H9 (cell line): ENCODE results near the gene BNIP1. TPM values are rescaled to one million over a fixed set of nuclear protein-coding genes. Genes with fewer than 3 reads are reported as not detected.

Experiments
- DNase-seq: peaks from one replicate; pipeline ENCODE4 v3.0.0-alpha.2; 2017
- H2AFZ ChIP-seq: one replicate; pipeline ENCODE4 v1.6.1; 2013; ENCODE audit warnings: mild to moderate bottlenecking, low read length, control low read depth, moderate library complexity
- H2AK5ac ChIP-seq: 2 replicates; pipeline ENCODE4 v1.6.1; 2013; ENCODE audit warnings: low read length, control low read depth, mixed read lengths; ENCODE audit not compliant: insufficient read length
- H2BK120ac ChIP-seq: one replicate; pipeline ENCODE4 v1.6.1; 2013; ENCODE audit warnings: low read depth, mild to moderate bottlenecking, low read length, control low read depth, inconsistent platforms; ENCODE audit not compliant: poor library complexity, severe bottlenecking
- H2BK12ac ChIP-seq: 2 replicates; pipeline ENCODE4 v1.6.1; 2013; ENCODE audit warnings: low read length, control low read depth, mixed read lengths, low read depth; ENCODE audit not compliant: insufficient read length
- H2BK15ac ChIP-seq: 2 replicates; pipeline ENCODE4 v1.6.1; 2013; ENCODE audit warnings: low read depth, low read length, control low read depth
- H2BK20ac ChIP-seq: one replicate; pipeline ENCODE4 v1.6.1; 2013; ENCODE audit warnings: low read depth, mild to moderate bottlenecking, low read length, control low read depth, inconsistent platforms; ENCODE audit not compliant: poor library complexity, severe bottlenecking
- H2BK5ac ChIP-seq: 2 replicates; pipeline ENCODE4 v1.6.1; 2013; ENCODE audit warnings: low read length, control low read depth, mixed read lengths; ENCODE audit not compliant: insufficient read length
- H3K14ac ChIP-seq: 2 replicates; pipeline ENCODE4 v1.6.1; 2013; ENCODE audit warnings: low read length, control low read depth; ENCODE audit not compliant: insufficient read depth
- H3K18ac ChIP-seq: 2 replicates; pipeline ENCODE4 v1.6.1; 2013; ENCODE audit warnings: low read depth, mild to moderate bottlenecking, mixed read lengths, low read length, control low read depth; ENCODE audit not compliant: insufficient read length
- H3K23ac ChIP-seq: 2 replicates; pipeline ENCODE4 v1.6.1; 2013; ENCODE audit warnings: low read length, control low read depth, mixed read lengths, low read depth; ENCODE audit not compliant: insufficient read length
- H3K23me2 ChIP-seq: 2 replicates; pipeline ENCODE4 v1.6.1; 2013; ENCODE audit warnings: low read depth, mild to moderate bottlenecking, mixed read lengths, low read length, control low read depth; ENCODE audit not compliant: insufficient read length, poor library complexity, severe bottlenecking
- H3K27ac ChIP-seq: 2 replicates; pipeline ENCODE4 v1.5.1; 2013; ENCODE audit warnings: low read length, control low read depth, mixed read lengths, low read depth; ENCODE audit not compliant: insufficient read length
- H3K27me3 ChIP-seq: 2 replicates; pipeline ENCODE4 v1.6.1; 2013; ENCODE audit warnings: low read length, control low read depth, inconsistent platforms; ENCODE audit not compliant: insufficient read depth
- H3K4ac ChIP-seq: 2 replicates; pipeline ENCODE4 v1.6.1; 2013; ENCODE audit warnings: low read depth, mild to moderate bottlenecking, control low read depth, inconsistent platforms, low read length, moderate library complexity
- H3K4me1 ChIP-seq: 2 replicates; pipeline ENCODE4 v1.6.1; 2013; ENCODE audit warnings: low read length, control low read depth, inconsistent platforms; ENCODE audit not compliant: insufficient read depth
- H3K4me2 ChIP-seq: 2 replicates; pipeline ENCODE4 v1.6.1; 2013; ENCODE audit warnings: low read length, control low read depth, mixed read lengths; ENCODE audit not compliant: insufficient read length, insufficient read depth
- H3K56ac ChIP-seq: 2 replicates; pipeline ENCODE4 v1.6.1; 2013; ENCODE audit warnings: low read depth, mild to moderate bottlenecking, mixed read lengths, low read length, control low read depth; ENCODE audit not compliant: insufficient read length
- H3K79me1 ChIP-seq: 2 replicates; pipeline ENCODE4 v1.6.1; 2013; ENCODE audit warnings: low read depth, mild to moderate bottlenecking, moderate library complexity, low read length, control low read depth, inconsistent platforms; ENCODE audit not compliant: insufficient read depth, poor library complexity, severe bottlenecking
- H3K79me2 ChIP-seq: 2 replicates; pipeline ENCODE4 v1.6.1; 2013; ENCODE audit warnings: low read length, control low read depth, inconsistent platforms; ENCODE audit not compliant: insufficient read depth
- H3K9ac ChIP-seq: 2 replicates; pipeline ENCODE4 v1.6.1; 2013; ENCODE audit warnings: low read length, control low read depth, mixed read lengths; ENCODE audit not compliant: insufficient read length; ENCODE audit errors: extremely low read depth
- H3K9me3 ChIP-seq: one replicate; pipeline ENCODE4 v1.6.1; 2013; ENCODE audit warnings: low read depth, low read length, inconsistent platforms; ENCODE audit not compliant: control insufficient read depth
- H3T11ph ChIP-seq: one replicate; pipeline ENCODE4 v1.6.1; 2013; ENCODE audit warnings: mild to moderate bottlenecking, low read length, control low read depth, inconsistent platforms
- H4K20me1 ChIP-seq: one replicate; pipeline ENCODE4 v1.6.1; 2013; ENCODE audit not compliant: control insufficient read depth, insufficient read length, insufficient read depth
- H4K5ac ChIP-seq: 2 replicates; pipeline ENCODE4 v1.6.1; 2013; ENCODE audit warnings: low read depth, mild to moderate bottlenecking, mixed read lengths, low read length, control low read depth; ENCODE audit not compliant: insufficient read length
- H4K8ac ChIP-seq: replicated peaks from 2 replicates; pipeline ENCODE4 v1.6.1; 2013; ENCODE audit warnings: low read length, control low read depth, mixed read lengths, low read depth; ENCODE audit not compliant: insufficient read length
- H4K91ac ChIP-seq: 2 replicates; pipeline ENCODE4 v1.6.1; 2013; ENCODE audit warnings: low read depth, mild to moderate bottlenecking, moderate library complexity, mixed read lengths, low read length, control low read depth; ENCODE audit not compliant: insufficient read length
- H3K27ac Mint-ChIP-seq, 3 experiments: 2 replicates in 2 of 3; 3 replicates in 1 of 3; pipeline ENCODE4 v1.8.0; 2020 to 2021; ENCODE audit warnings: mixed read lengths in 3 of 3, mild to moderate bottlenecking in 1 of 3, moderate library complexity in 1 of 3
- H3K27me3 Mint-ChIP-seq: 2 replicates; pipeline ENCODE4 v1.8.0; 2021; ENCODE audit warnings: low read depth, mild to moderate bottlenecking, moderate library complexity, mixed read lengths
- H3K36me3 Mint-ChIP-seq, 3 experiments: 2 replicates in 2 of 3; 3 replicates in 1 of 3; pipeline ENCODE4 v1.8.0; 2020 to 2021; ENCODE audit warnings: low read depth in 3 of 3, mixed read lengths in 3 of 3; ENCODE audit not compliant: insufficient read depth in 1 of 3
- H3K4me1 Mint-ChIP-seq, 2 experiments: 2 replicates each; pipeline ENCODE4 v1.8.0; 2020; ENCODE audit warnings: mixed read lengths in 2 of 2
- H3K4me3 Mint-ChIP-seq, 2 experiments: 2 replicates in 1 of 2; 3 replicates in 1 of 2; pipeline ENCODE4 v1.8.0; 2020 to 2021; ENCODE audit warnings: mild to moderate bottlenecking in 2 of 2, mixed read lengths in 2 of 2, moderate library complexity in 1 of 2
- H3K9me3 Mint-ChIP-seq, 2 experiments: 2 replicates in 1 of 2; 3 replicates in 1 of 2; pipeline ENCODE4 v1.8.0; 2020; ENCODE audit warnings: mild to moderate bottlenecking in 2 of 2, mixed read lengths in 2 of 2, moderate library complexity in 1 of 2
- CTCF ChIP-seq: fragments of 200-600 bp; sonication (generic); conservative IDR thresholded peaks from 3 replicates; pipeline ENCODE4 v1.8.0; 2021; ENCODE audit warnings: antibody characterized with exemption, mild to moderate bottlenecking
- WGBS: extraction: QIAGEN DNeasy Blood & Tissue Kit; methylation state at CpG from one replicate; pipeline ENCODE4 v1.1.7; 2013; ENCODE audit warnings: missing lambda C conversion rate, low lambda C conversion rate, mixed read lengths; ENCODE audit not compliant: insufficient read length; ENCODE audit errors: extremely low coverage; 5-methylcytosine and 5-hydroxymethylcytosine counted together
- total RNA-seq: library from RNA; stranded (reverse); gene quantifications from 2 replicates; pipeline ENCODE4 v1.2.1, GENCODE V29; 2021

Gene BNIP1
- total RNA-seq, 1 experiment from 2014 or later: 8.8 TPM

GRCh38 chr5:173188280-173188679, 43.9 kb downstream of the BNIP1 start:
- Mint-ChIP-seq H3K4me1 (no peaks in the 10 kb centered on the region), H3K4me3 (no peak overlapping the region), H3K36me3 (no peaks in the 10 kb centered on the region; a peak in 1 of 7 replicates), H3K27me3 (peaks cover 23% of the 10 kb centered on the region), H3K9me3 (no peaks in the 10 kb centered on the region), H3K27ac (no peak overlapping the region)
- no peak overlapping the region for H4K91ac ChIP-seq
- DNase-seq: no peak
- TF ChIP-seq CTCF: no peak
- no peak overlapping the region for H4K8ac ChIP-seq
- no peak overlapping the region for H3K18ac ChIP-seq
- H2BK15ac ChIP-seq: no peak overlapping the region
- H3K9me3 ChIP-seq: no peaks in the 10 kb centered on the region
- no peak overlapping the region for H2AFZ ChIP-seq
- no CpG with 5 or more reads among the region's 2 CpGs for WGBS
- no peaks in the 10 kb centered on the region for H3K4me1 ChIP-seq
- H3K4ac ChIP-seq: no peak overlapping the region
- H2BK120ac ChIP-seq: no peak overlapping the region
- H3K23me2 ChIP-seq: no peaks in the 10 kb centered on the region
- no peak overlapping the region for H3K56ac ChIP-seq
- no peaks in the 10 kb centered on the region for H4K20me1 ChIP-seq
- H3K14ac ChIP-seq: no peak overlapping the region
- H2AK5ac ChIP-seq: no peak overlapping the region
- H3K79me2 ChIP-seq: no peaks in the 10 kb centered on the region
- H3K79me1 ChIP-seq: no peaks in the 10 kb centered on the region
- H3K23ac ChIP-seq: no peak overlapping the region
- H3K27ac ChIP-seq: no peak overlapping the region
- H3K27me3 ChIP-seq: no peaks in the 10 kb centered on the region
- H2BK20ac ChIP-seq: no peak overlapping the region
- no peak overlapping the region for H3T11ph ChIP-seq
- H3K9ac ChIP-seq: no peak overlapping the region
- H2BK12ac ChIP-seq: no peak overlapping the region
- H4K5ac ChIP-seq: no peak overlapping the region
- no peak overlapping the region for H3K4me2 ChIP-seq
- H2BK5ac ChIP-seq: no peak overlapping the region
